GM12864 (cell line): ENCODE results near the gene CCDC78.

Experiments used
- DNase-seq: peaks from one replicate; pipeline ENCODE4 v3.0.0-alpha.2; 2011; ENCODE audit warnings: low read depth
- H3K4me3 ChIP-seq: 2 replicates; pipeline ENCODE4 v1.5.1; 2011; ENCODE audit warnings: mild to moderate bottlenecking, low read depth, low read length, control low read depth
- TF ChIP-seq, protein P1 (sequence below): IDR thresholded peaks from 2 replicates; pipeline ENCODE4 v1.5.1; 2011; ENCODE audit warnings: low read depth, mild to moderate bottlenecking, moderate library complexity, low read length, control low read depth, inconsistent platforms; ENCODE audit errors: missing control alignments

Gene CCDC78

DNA sequence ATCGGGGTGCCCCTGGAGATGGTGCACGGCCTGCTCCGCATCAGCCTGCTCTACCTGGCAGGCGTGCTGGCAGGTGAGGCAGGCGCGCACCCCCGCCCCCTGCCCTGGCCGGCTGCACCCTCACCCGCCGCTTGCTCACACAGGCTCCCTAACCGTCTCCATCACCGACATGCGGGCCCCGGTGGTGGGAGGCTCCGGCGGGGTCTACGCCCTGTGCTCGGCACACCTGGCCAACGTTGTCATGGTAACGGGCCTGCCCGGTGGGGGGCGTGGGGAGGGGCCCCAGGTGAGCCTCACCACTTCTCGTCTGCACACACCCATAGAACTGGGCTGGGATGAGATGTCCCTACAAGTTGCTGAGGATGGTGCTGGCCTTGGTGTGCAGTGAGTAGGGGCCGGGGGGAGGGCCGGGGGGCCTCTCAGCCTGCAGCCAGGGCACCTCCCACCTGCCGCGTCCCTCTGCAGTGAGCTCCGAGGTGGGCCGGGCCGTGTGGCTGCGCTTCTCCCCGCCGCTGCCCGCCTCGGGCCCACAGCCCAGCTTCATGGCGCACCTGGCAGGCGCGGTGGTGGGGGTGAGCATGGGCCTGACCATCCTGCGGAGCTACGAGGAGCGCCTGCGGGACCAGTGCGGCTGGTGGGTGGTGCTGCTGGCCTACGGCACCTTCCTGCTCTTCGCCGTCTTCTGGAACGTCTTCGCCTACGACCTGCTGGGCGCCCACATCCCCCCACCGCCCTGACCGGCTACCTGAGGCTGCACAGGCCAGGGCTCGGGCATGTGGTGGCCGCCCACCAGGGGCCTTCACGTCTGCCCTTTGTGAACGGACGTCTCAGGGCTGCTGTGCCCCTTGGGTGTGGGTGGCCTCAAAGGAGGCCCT lies 48.7 kb downstream of the CCDC78 start:
- TF ChIP-seq, protein P1, sequence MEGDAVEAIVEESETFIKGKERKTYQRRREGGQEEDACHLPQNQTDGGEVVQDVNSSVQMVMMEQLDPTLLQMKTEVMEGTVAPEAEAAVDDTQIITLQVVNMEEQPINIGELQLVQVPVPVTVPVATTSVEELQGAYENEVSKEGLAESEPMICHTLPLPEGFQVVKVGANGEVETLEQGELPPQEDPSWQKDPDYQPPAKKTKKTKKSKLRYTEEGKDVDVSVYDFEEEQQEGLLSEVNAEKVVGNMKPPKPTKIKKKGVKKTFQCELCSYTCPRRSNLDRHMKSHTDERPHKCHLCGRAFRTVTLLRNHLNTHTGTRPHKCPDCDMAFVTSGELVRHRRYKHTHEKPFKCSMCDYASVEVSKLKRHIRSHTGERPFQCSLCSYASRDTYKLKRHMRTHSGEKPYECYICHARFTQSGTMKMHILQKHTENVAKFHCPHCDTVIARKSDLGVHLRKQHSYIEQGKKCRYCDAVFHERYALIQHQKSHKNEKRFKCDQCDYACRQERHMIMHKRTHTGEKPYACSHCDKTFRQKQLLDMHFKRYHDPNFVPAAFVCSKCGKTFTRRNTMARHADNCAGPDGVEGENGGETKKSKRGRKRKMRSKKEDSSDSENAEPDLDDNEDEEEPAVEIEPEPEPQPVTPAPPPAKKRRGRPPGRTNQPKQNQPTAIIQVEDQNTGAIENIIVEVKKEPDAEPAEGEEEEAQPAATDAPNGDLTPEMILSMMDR, result no peak
- DNase-seq, result no peak

DNA sequence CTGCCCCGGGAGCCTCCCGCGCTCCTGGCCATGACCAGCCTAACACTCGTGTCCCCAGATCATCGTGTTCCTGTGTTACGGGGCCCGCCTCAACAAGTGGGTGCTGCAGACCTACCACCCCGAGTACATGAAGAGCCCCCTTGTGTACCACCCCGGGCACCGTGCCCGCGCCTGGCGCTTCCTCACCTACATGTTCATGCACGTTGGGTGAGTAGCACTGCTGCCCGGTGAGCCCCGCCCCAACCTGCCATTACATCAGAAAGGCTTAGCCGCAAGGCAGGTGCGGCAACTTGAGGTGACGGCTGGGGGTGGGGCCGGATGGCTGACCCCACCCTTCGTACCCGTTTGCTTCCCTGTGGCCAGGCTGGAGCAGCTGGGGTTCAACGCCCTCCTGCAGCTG lies 49.3 kb downstream of the CCDC78 start:
- no peak overlapping the region for H3K4me3 ChIP-seq
- TF ChIP-seq, protein P1, result no peak
- no peak for DNase-seq

More for the DNA sequence above, 48.7 kb downstream of the CCDC78 start:
- H3K4me3 ChIP-seq, result no peak overlapping the region

- TF ChIP-seq, protein P1, result no peak
- no peak for DNase-seq
Measured at GRCh38 chr16:676565-676902, 49.7 kb downstream of the CCDC78 start.

DNA sequence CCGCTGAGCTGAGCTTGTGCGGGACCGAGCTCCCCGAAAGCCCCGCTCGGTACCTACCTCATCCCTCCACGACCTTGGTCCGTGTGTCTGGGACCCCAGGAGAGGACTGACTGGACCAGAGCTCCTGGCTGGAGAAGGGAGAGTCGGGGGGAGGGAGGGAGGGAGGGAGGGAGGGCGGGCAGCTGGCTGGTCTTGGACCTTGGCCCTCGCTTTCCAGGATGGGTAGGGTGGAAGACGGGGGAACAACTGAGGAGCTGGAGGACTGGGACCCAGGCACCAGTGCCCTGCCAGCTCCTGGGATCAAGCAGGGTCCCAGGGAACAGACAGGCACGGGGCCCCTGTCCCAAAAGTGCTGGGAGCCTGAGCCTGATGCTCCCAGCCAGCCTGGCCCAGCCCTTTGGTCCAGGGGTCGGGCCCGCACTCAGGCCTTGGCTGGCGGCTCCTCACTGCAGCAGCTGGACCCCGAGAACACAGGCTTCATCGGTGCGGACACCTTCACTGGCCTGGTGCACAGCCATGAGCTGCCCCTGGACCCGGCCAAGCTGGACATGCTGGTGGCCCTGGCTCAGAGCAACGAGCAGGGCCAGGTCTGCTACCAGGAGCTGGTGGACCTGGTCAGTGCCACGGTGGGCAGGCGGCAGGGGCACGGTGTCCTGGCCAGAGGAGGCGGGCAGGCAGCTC lies 50.2 kb downstream of the CCDC78 start:
- no peak overlapping the region for H3K4me3 ChIP-seq
- no peak for DNase-seq
- TF ChIP-seq, protein P1, result no peak

More at GRCh38 chr16:676565-676902, 49.7 kb downstream of the CCDC78 start:
- no peak overlapping the region for H3K4me3 ChIP-seq

GRCh38 chr16:674968-675883 lies 51.0 kb downstream of the CCDC78 start, which contains the start of gene RHBDL1:
RHBDL1 (plus strand) TSS chr16:675671; CDS start chr16:675791, 120 bp downstream.
- DNase-seq, result no peak
- no peak within 1 kb of the TSS for H3K4me3 ChIP-seq
- TF ChIP-seq, protein P1, result no peak

GRCh38 chr16:674214-674881 lies 51.9 kb downstream of the CCDC78 start:
- DNase-seq, result no peak
- H3K4me3 ChIP-seq, result no peak overlapping the region
- TF ChIP-seq, protein P1, result no peak
